Measurements from ENCODE around the gene MYRF. TPM values are rescaled to one million over a fixed set of nuclear protein-coding genes. Genes with fewer than 3 reads are reported as not detected.

The MYRF gene
- total and polyA plus RNA-seq, 2 donors (not counting 3 experiments of a cell fraction or from before 2014, with no cell fraction given): 0.82 to 0.98 TPM

GRCh38 chr11:61773356-61773755, 20.9 kb downstream of the MYRF start:
- Histone ChIP-seq H4K20me1 (replicated peaks; ENCODE audit: control insufficient read depth, extremely low read depth, insufficient read depth, low read length) (no peaks in the 10 kb centered on the region), H3K4me2 (ENCODE audit: insufficient read depth, low read length) (no peak overlapping the region), H3K36me3 (ENCODE audit: control insufficient read depth in 2 of 2, extremely low read depth in 1 of 2, insufficient read depth in 2 of 2, low read length in 2 of 2) (no peaks in the 10 kb centered on the region), H3K9me3 (replicated peaks; ENCODE audit: control insufficient read depth, insufficient read depth, low read length) (no peaks in the 10 kb centered on the region), H3K27me3 (ENCODE audit: control insufficient read depth in 2 of 2, insufficient read depth in 2 of 2, low read length in 2 of 2) (no peaks in the 10 kb centered on the region), H2AFZ (ENCODE audit: low read depth, low read length) (no peak overlapping the region), H3K27ac (ENCODE audit: insufficient read depth, low read depth, low read length) (no peak overlapping the region), H3K4me1 (ENCODE audit: control insufficient read depth, extremely low read depth, insufficient read depth, low read length) (peaks cover 6% of the 10 kb centered on the region), H3K9me1 (replicated peaks; ENCODE audit: control insufficient read depth, extremely low read depth, insufficient read depth, low read length) (no peaks in the 10 kb centered on the region), H3K79me2 (ENCODE audit: control insufficient read depth, insufficient read depth, low read length) (no peaks in the 10 kb centered on the region), H3K9ac (replicated peaks; ENCODE audit: extremely low read depth, insufficient read depth, low read length) (no peak overlapping the region), H3K4me3 (replicated peaks in 1 of 3; ENCODE audit: insufficient read depth in 1 of 3, low read depth in 1 of 3, low read length in 3 of 3) (no peak overlapping the region)
- ChIA-PET POLR2A (no interaction called here), CTCF (no interaction called here)
- no peak for FAIRE-seq
- intact Hi-C loops (cut with micrococcal nuclease): no loop called here
- no peak for DNase-seq (ENCODE audit: low read depth, low spot score)
- no peak for TF ChIP-seq MYC (IDR thresholded peaks at IDR 0.05; ENCODE audit: low read depth, low read length)
- TF ChIP-seq EZH2 (IDR thresholded peaks at IDR 0.05; ENCODE audit: borderline replicate concordance, low read depth, low read length, severe bottlenecking): no peak
- TF ChIP-seq POLR2A (IDR thresholded peaks at IDR 0.05; ENCODE audit: low read depth, low read length): no peak
- TF ChIP-seq JUN (IDR thresholded peaks at IDR 0.05; ENCODE audit: borderline replicate concordance, insufficient read depth, insufficient read length, low read depth): no peak
- no peak for TF ChIP-seq CTCF (IDR thresholded peaks at IDR 0.05; ENCODE audit: extremely low read depth in 1 of 2, insufficient read depth in 1 of 2, low read depth in 1 of 2, low read length in 2 of 2)
- TF ChIP-seq FOS (IDR thresholded peaks at IDR 0.05; ENCODE audit: borderline replicate concordance, insufficient read depth, low read length): no peak
- TF ChIP-seq GATA2 (IDR thresholded peaks at IDR 0.05; ENCODE audit: insufficient read depth, insufficient read length, low read depth, low read length): no peak
- TF ChIP-seq POLR2AphosphoS5 (IDR thresholded peaks at IDR 0.05; ENCODE audit: insufficient read depth, low read depth, low read length): no peak
- no peak for TF ChIP-seq MAX (IDR thresholded peaks at IDR 0.05; ENCODE audit: insufficient read depth, insufficient read length)
- dilution Hi-C loops (cut with MboI; ENCODE audit: extremely low pct_ligation_motif_present, low sequenced_read_pairs): no loop called here
- no TSS peak for BruUV-seq (replicated peaks)
